GM21390 (cell line): Measurements from ENCODE around the gene TPK1.
"Not testable (repeated sequence)": the region's sequence is repeated elsewhere in the genome, so short reads cannot be mapped to it uniquely, and the experiment has no call there.

ENCODE experiments used
- ATAC-seq: cut with Tn5 transposase; IDR thresholded peaks from one replicate; pipeline ENCODE4 v1.9.1; 2021; ENCODE audit not compliant: unreplicated experiment

Gene TPK1

DNA sequence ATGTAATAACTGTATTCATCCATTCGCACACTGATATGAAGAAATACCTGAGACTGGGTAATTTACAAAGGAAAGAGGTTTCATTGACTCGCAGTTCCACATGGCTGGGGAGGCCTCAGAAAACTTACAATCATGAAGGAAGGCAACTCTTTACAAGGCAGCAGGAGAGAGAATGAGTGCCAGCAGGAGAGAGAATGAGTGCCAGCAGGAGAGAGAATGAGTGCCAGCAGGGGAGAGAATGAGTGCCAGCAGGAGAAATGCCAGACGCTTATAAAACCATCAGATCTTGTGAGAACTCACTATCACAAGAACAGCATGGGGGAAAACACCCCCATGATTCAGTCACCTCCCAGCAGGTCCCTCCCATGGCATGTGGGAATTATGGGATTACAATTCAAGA is 58.0 kb downstream of the TPK1 start:
- not testable (repeated sequence) for ATAC-seq

DNA sequence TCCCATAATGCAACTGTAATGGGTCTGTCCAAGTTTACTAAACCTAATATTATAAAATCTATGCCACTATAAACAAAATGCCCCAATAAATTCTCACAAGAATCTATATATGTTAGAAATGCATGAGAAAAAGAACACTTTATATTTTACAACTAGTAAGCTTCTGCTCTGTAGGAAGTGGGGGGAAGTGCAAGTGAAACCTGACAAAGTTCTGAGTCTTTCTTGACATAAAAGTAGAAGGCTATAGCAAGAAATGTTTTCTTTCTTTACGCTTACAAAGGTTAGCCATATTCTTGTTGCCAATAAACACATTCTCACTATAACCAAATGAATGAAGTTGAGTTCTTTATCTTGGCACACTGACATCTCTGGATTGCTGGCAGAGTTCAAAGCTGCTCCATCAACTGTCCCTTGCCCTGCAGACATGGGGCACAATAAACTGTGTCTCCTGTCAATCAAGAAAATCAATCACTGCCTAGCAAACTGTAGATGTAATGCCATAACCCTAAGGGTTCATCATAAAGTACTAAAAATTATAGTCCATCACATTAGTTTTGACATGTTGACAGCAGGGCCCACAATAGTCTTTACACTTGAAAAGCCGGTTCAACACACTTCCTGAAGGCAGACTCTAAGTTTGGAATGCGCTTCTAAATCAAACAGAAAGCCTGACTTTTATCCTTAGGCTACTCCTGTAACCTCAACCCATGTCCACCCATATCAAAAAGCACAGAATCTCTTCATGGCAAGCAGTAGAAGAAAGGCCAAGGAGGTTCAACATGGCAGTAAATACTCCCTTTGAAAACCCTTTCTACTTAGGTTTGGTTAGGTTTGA is 58.6 kb downstream of the TPK1 start:
- no peak for ATAC-seq

DNA sequence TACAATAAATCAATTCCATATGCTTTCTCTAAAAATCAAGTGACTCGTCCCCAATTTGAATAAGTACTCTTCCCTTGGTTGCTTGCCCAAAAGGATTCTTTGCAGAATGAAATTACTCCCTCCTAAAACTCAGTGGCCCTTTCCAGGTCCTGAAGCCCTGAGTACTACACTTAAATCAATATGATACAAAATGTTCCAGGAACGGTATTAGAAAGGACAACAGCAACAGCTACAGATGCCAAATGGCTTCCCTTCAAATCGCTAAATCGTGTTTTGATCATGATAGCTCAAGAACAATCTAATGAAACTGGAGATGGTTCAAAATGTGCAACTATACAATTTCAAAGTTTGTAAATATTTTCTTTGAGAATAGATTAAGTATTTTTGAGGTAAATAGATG is 59.4 kb downstream of the TPK1 start:
- no peak for ATAC-seq

DNA sequence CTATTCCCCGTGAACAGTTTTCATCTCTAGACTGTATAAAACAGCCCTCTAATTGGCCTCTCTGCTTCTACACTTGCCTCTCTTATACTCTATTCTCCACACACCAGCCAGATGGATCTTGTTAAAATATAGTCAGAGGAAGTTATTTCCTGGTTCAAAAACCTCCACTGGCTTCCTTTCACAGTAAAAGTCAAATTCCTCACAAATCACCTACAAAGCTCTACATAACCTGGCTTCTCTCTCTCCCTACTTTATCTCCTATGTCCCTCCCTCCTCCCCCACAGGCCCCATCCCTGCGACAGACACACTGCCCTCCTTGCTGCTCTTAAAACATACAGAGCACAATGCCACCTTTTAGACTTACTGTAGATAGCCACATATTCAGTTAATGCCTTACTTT is 60.1 kb downstream of the TPK1 start:
- no peak for ATAC-seq

DNA sequence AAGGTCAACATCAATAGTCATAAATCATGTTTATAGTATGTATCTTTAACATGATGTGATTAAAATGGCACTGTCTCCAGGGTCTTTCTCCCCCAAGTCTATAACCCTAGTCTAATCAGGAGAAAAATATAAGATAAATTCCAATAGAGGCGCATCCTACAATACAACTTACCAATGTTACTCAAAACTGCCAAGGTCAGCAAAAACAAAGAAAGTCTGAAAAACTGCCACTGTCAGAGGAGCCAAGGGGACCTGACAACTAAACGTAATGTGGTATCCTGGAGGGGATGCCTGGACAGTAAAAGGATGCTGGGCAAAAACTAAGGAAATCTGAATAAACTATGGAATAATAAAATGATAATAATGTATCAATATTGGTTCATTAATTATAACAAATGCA is 63.9 kb downstream of the TPK1 start:
- ATAC-seq: no peak

DNA sequence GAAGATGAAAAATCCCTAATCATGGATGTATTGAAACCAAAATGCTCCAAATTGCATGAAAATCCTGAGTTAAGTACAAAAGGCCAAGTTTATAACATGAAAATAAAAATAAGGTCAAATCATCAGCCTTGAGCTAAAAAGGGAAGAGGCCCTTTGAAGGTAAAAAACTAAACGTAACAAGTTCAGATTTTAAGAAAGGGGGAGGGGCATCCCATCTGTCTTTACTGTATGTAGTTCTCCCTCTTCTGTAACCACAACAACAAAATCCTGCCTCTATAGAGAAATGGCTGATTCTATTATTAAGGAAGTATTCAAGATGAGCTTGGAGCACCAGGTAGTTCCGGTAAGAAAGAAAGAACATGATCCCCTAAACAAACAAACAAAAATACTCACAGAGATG is 64.7 kb downstream of the TPK1 start:
- no peak for ATAC-seq

DNA sequence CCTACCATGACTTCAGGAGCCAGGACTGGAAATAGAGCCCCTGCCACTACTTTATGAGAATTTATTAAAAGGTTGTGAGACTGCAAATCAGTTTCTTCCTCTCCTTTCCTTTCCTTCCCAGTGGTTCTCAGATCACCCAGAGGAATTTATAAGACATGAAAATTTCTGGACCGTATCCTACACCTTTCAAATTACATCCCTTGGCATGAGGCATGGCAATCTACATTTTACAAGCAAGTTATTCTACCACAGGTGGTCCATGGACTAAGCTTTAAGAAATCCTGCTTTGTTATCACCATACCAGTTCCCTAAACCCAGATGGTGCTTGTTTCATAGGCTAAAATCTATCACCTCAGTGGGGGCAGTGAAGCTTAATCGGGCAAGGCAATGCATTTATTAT is 66.5 kb downstream of the TPK1 start:
- ATAC-seq: no peak

DNA sequence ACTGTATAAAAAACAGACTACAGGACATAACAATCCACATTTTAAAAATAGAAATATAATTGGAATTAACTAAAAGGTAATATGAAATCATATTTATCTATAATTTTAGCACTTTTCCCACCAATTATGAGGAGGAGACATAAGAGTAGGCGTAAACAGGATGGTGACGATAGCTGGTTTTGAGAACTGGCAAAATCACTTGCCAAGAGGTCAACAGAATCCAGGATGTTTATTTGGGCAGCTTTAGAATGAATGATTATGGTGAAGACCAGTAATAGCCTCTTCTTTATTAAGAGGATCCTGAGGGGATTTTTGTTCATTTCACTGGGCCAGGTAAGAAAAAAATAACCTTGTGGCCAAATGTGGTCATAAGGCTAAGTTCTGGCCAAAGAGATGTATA is 67.2 kb downstream of the TPK1 start:
- ATAC-seq: no peak

DNA sequence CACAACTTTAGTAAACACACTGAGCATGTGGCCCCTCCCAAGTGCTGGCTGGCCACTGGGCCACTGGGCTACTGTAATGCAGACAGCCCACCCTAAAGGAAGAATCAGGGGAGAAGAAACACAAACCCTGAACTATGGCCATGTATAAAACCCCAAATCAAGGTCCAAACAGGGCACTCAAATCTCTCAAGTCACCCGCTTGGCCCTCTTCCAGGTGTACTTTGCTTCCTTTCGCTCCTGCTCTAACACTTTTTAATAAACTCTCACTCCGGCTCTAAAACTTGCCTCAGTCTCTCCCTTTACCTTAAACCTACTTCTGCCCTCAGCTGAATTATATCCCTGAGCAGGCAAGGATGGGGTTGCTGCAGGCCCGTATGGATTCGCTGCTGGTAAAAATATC is 72.6 kb downstream of the TPK1 start:
- ATAC-seq: no peak

DNA sequence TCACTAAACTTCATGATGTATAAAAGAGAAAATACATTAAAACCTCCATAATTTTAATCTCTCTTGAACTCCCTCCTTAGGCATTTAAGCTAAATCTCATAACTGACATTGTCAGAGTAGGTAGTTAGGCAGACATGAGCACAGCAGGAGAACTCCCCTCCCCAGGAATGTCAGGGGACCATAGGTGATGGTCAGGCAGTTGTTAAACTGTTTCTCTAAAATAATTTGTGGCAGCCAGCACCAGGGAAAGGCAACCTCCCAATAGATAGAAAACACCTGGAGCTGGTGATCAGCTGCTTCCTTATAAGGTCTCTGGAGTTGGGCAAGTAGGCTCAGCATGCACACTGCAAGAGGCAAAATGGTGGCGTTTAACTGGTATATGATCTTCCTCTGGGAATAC is 73.0 kb downstream of the TPK1 start:
- no peak for ATAC-seq

DNA sequence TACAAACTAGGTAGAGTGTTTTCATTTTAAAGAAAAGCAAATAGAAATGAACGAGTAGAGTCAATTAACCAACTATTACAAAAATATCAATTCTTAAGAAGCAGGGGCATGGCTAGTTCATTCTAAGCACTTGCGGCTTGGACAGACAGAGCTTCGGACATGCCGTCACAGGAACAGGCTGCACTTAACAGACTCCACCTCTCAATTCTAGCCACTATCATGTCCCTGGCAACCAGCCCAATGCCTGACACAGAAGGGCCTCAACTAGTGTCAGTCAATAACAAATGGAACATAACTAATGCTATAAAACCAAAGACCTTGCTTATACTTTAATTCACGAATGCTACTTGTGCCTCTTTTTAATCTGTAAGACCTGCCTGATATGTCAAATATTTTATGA is 74.4 kb downstream of the TPK1 start:
- ATAC-seq: no peak

DNA sequence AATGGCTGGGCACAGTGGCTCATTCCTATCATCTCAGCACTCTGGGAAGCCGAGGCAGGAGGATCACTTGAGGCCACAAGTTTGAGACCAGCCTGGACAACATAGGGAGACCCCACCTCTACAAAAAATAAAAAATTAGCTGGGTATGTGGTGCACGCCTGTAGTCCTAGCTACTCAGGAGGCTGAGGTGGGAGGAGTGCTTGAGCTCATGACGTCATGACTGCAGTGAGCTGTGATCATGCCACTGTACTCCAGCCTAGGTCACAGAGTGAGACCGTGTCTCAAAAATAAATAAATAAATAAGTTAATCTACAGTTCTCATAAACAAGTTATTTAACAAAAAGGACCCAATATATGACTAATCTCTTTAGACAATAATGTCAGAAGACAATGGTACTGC is 76.2 kb downstream of the TPK1 start:
- no peak for ATAC-seq

DNA sequence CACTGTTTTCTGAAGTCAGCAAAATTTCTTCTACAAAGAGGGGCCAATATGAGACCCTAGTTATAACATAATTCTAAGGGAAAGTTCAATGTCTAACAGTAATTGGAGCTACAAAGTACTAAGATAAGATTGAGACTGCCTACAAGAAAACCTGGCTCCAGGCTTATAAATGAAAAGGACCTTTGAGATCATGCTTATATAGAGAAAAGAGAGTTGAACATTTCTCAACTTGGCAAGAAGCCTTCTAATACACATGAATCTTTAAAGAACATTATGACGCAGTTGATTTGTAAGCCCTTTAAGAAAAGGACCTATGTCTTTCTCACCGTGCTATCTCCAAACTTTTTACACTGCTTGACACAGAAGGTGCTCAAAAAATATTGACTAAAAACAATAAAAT is 87.9 kb downstream of the TPK1 start:
- ATAC-seq: no peak

DNA sequence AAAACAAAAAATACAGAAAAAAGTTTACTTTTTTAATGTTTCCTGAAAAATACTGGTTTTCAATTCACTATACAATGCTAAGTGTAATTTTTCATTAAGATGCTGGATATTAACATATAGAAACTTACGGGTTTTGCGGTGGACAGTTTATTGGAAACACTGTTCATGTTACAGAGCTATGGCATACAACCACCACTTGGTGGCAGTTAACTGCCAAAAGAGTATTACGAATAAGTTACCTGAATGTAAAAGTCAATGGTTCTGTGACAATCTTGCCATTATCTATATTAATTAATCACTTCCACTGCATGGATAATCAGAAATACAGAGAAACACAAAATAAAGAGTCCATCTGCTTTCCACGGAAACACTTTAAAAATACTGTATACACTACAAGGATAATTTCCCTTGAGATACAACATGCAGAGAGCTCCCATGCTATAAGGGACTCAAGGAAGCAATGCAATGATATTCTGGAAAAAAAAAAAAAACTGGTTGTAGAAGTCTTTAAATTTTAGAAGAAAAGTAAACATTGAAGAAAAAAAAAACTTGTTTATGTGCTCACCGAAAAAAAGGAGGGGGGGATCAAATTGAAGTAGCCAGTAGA is 97.0 kb downstream of the TPK1 start:
- ATAC-seq: peak; percentile 94

DNA sequence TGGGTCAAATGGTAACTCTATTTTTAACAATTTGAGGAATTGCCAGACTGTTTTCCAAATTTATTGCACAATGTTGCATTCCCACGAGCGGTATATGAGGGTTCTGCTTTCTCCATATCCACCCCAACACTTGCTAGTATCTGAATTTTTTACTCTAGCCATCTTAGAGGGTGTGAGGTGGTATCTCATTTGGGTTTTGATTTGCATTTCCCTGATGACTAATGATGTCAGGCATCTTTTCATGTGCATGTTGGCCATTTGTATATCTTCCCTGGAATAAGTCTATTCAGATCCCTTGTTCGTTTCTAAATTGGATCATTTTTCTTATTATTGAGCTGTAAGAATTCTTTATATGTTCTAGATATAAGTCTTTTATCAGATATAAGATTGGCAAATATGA is 97.7 kb downstream of the TPK1 start:
- no peak for ATAC-seq

DNA sequence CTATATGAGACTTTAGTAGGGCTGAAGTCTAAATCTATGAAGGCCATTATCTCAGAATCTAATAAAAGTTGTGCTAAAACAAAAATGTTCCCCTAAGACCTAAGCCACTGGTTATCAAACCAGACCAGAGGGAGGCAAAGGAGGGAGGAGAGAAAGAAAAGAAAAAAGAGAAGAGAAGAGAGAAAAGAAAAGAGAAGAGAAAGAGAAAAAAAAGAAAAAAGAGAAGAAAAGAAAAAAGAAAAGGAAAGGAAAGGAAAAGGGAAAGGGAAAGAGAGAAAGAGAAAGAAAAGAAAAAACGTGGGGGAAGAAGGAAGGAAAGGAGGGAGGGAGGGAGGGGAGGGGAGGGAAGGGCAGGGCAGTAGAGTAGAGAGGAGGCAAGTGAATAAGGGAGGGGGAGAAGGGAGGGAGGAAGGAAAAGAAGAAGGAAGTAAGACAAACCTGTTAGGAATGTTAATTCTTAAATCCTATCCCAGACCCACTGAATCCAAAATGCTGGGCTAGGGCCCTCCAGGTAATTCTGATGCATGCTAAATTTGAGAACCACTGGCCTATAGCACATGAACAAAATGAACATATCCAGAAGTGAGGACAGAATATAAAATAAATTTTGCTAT is 98.9 kb downstream of the TPK1 start:
- no peak for ATAC-seq

DNA sequence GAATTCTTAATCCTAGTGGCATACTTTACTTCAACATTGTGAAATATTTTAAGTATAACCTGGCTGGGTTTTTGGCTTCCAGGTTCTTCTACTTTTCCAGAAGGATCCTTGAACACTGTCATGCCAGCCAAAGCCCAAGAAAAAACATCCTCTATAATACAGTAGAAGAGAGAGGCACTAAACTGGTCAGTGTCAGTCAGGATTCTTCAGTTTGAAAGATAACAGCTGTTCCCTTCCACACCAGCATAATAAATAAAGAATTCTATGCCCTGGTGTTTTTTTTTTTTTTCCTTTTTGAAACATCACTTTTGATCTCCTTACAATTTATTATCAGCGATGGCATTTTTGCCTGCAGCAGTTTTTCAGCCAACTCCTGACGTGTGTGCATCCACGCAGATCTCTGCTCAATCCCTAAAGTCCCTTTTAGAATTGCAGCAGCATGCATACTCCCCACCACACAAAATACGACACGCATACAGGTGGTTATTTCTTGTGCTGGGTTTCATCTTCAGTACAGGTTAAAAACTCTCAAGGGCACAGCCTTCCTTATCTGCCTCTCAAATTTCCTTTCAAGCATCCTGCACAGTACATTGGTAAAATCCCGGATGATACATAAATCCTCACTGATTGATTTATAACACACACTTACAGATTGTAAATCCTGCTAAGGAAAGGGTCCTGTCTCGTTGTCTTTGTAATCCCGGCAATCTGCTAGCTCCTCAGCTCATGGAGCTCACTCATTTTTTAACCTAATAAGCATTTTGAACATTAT is 100.2 kb downstream of the TPK1 start:
- ATAC-seq: no peak

DNA sequence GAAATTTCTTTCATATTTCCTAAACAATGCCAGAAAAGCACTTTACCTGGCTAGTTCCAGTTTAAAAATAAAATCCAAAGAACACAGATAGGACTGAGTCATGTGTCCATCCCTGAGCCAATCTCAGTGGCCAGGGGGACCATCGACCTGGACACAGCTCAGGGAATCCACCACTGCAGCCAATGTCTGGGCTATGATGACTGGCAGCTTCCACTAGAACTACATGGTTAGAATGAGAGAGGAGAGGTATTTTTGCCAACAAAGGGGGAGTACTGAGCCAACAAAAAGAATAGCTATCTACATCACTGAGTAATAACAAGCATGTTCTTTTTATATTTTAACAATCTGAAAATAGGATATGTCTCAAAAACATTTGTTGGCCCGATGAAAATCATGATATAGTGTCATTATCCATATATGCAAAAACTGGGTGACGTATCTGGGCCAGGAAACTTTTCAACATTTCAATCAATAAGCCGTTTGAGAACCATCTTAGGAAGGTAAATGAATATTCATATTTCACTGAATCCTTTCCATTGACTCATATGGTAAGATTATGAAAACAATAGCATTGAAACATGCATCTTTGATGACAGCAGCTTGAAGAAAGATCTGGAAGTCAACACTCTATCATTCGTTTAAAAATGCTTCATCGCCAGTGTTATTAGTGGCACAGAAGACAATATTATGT is 104.0 kb downstream of the TPK1 start:
- no peak for ATAC-seq

DNA sequence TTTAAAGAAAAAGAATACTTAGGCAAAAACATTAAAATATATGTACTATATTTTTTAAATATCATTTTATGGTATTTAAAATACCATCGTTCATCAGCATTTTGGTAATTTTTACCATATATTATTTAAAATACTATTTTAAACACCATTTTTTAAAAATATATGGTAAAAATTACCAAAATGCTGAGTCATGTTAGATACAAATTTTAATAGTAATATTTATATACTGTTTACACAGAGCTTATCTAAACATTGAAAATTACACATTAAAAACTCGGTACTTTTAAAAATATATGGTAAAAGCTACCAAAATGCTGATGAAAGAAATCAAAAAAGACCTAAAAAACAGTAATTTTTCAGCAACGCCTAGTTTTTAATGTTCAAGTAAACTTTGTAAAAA is 105.6 kb downstream of the TPK1 start:
- ATAC-seq: no peak

DNA sequence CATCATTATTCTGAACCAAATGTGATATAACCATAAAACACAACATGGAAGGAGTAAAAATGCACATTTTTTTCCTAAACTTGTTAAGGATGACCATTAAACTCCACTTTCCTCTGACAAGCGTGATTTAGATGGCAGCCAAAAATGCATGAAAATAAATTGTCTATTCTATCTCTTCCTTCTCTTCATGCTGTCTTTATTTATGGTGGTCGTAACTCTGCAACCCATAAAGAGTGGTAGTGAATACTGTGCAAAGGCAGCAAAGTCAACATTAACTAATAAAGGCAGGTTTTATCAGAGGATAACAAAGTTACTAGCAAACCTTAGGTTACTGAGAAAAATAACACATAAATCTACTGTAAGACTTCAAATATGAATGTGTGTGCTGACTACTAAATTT is 106.6 kb downstream of the TPK1 start:
- no peak for ATAC-seq

DNA sequence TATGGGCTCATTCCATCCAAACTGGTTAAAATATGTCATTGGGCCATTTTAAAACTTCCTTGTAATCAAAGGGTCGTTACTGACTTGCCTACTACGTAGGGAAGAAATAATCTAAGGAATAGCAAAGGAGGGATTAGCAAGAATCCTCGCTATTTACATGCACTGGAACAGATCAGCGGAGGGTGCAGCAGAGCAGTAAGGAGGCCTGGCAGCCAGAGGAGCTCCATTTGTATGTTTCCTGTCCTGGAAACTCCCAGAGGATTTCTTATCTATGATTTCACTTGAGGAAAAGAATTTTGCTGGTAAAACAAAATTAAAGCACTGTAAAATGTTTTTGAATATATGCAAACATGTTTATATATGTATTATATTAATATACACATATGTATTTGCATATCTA is 107.3 kb downstream of the TPK1 start:
- no peak for ATAC-seq
